ENCODE measurements around the gene CDSN.
"Not testable (repeated sequence)": the region's sequence is repeated elsewhere in the genome, so short reads cannot be mapped to it uniquely, and the experiment has no call there.

Gene CDSN

DNA sequence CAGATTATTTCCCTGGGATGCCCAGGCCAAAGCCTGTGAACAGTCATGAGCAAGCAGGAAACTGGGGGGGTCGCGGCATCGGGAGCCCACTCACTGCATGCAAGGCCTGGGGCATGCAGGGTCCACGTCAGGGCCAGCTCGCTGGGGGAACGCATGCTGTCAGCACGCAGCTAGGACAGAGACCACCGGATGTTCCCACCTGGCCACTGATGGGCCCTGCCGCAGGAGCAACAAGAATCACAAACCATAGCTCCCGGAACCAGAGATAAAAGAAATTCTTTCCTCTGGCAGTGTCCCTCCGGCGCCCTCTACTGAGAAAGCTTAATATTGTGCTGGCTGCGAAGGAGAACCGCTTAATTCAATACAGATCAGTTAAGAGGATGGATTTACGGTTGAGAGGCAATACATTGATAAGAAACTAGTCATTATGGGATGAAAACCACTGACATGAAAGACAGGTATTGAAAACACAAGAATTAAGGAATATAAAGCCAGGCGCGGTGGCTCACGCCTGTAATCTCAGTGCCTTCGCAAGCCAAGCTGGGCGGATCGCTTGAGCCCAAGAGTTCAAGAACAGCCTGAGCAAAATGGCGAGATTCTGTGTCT, 40.5 kb downstream of the CDSN start:
- TF ChIP-seq, protein P1, sequence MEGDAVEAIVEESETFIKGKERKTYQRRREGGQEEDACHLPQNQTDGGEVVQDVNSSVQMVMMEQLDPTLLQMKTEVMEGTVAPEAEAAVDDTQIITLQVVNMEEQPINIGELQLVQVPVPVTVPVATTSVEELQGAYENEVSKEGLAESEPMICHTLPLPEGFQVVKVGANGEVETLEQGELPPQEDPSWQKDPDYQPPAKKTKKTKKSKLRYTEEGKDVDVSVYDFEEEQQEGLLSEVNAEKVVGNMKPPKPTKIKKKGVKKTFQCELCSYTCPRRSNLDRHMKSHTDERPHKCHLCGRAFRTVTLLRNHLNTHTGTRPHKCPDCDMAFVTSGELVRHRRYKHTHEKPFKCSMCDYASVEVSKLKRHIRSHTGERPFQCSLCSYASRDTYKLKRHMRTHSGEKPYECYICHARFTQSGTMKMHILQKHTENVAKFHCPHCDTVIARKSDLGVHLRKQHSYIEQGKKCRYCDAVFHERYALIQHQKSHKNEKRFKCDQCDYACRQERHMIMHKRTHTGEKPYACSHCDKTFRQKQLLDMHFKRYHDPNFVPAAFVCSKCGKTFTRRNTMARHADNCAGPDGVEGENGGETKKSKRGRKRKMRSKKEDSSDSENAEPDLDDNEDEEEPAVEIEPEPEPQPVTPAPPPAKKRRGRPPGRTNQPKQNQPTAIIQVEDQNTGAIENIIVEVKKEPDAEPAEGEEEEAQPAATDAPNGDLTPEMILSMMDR (IDR thresholded peaks at IDR 0.05; ENCODE audit: low read depth, low read length): peak; percentile 88
- no peak for DNase-seq (ENCODE audit: extremely low read depth, low read depth)

DNA sequence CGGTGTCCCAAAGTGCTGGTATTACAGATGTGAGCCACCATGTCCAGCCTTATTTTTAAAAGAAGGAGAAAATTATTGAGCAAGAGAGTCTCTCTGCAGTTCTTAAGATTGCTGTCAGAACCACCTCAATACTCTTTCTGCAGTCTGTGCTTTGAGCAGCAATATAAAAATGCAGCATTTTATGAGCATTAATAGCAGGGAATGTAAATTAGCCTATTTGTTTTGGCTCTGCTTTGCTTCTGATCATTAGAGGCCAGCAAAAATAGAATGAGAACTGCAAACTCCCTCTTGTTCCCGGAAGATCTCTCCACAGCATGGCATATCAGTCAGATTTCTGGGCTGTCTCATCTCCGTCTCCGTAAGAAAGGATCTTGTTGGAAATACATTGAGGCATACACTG, 43.6 kb downstream of the CDSN start:
- TF ChIP-seq, protein P1 (IDR thresholded peaks at IDR 0.05; ENCODE audit: low read depth, low read length): no peak
- no peak for DNase-seq (ENCODE audit: extremely low read depth, low read depth)

DNA sequence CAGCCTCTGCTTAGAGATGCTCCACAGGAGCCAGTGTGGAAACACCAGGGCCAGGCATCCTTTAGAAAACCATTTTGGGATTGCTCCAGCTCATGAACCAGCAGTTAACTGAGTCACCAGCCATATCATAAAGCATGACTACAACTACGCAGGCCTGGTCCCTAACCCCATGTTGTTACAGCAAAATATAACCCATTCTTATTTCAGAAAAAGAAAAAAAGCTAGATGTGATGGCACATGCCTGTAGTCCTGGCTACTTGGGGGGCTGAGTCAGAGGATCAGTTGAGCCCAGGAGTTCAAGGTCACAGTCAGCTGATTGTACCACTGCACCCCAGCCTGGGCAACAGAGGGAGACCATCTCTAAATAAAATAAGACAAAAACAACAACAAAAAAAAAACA, 44.7 kb downstream of the CDSN start:
- TF ChIP-seq, protein P1 (IDR thresholded peaks at IDR 0.05; ENCODE audit: low read depth, low read length): no peak
- DNase-seq (ENCODE audit: extremely low read depth, low read depth): no peak

- TF ChIP-seq, protein P1 (IDR thresholded peaks at IDR 0.05; ENCODE audit: low read depth, low read length): no peak
- DNase-seq (ENCODE audit: extremely low read depth, low read depth): no peak
Observed at GRCh38 chr6:31074401-31074800, 45.8 kb downstream of the CDSN start.

DNA sequence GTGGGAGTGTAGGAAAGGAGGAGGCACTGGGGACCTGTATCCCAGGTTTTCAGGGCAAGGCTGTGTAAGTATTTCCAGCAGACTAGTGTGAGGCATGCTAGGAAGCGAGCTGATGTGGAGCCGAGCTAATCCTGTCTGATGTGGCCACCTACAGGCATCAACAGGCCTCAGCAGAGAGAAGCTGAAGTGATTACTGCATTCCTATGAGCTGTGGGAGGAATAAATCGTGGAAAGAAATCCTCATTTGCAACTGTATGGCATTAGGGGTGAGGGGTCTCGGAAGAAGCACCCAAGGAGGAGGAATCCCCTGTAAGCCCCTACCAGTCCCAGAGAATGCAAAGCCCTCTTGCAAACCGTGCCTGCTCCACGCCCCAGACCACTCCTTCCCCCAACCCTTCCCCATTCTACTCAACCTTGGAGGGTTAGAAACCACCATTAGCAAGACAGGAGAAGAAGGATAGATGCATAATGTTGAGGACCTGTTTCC, 49.5 kb downstream of the CDSN start:
- TF ChIP-seq, protein P1 (IDR thresholded peaks at IDR 0.05; ENCODE audit: low read depth, low read length): peak; percentile 75
- peak; percentile 48 for DNase-seq (ENCODE audit: extremely low read depth, low read depth)

GRCh38 chr6:31068669-31069340, 51.4 kb downstream of the CDSN start:
- TF ChIP-seq, protein P1 (IDR thresholded peaks at IDR 0.05; ENCODE audit: low read depth, low read length): peak; percentile 95
- DNase-seq (ENCODE audit: extremely low read depth, low read depth): peak; percentile 36

- not testable (repeated sequence) for DNase-seq (ENCODE audit: extremely low read depth, low read depth)
Observed at GRCh38 chr6:31067891-31068668, 52.2 kb downstream of the CDSN start.

GRCh38 chr6:31067028-31067427, 53.2 kb downstream of the CDSN start:
- DNase-seq (ENCODE audit: extremely low read depth, low read depth): not testable (repeated sequence)
